ENCODE results near the gene SMAD4.

- TF ChIP-seq, protein P1, sequence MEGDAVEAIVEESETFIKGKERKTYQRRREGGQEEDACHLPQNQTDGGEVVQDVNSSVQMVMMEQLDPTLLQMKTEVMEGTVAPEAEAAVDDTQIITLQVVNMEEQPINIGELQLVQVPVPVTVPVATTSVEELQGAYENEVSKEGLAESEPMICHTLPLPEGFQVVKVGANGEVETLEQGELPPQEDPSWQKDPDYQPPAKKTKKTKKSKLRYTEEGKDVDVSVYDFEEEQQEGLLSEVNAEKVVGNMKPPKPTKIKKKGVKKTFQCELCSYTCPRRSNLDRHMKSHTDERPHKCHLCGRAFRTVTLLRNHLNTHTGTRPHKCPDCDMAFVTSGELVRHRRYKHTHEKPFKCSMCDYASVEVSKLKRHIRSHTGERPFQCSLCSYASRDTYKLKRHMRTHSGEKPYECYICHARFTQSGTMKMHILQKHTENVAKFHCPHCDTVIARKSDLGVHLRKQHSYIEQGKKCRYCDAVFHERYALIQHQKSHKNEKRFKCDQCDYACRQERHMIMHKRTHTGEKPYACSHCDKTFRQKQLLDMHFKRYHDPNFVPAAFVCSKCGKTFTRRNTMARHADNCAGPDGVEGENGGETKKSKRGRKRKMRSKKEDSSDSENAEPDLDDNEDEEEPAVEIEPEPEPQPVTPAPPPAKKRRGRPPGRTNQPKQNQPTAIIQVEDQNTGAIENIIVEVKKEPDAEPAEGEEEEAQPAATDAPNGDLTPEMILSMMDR (conservative IDR thresholded peaks at IDR 0.05; ENCODE audit: low read depth, low read length): no peak
- TF ChIP-seq EZH2phosphoT487 (IDR thresholded peaks at IDR 0.05; ENCODE audit: borderline replicate concordance, low read length): no peak
These were observed 59.7 kb downstream of the SMAD4 start for GRCh38 chr18:51089691-51090090.

All from PC-3 (cell line).